Activated naive CD4-positive, alpha-beta T cell treated with anti-CD3 and anti-CD28 coated beads for 36 hours (primary cell): ENCODE results near the gene FAM78A. TPM values are rescaled to one million over a fixed set of nuclear protein-coding genes. Genes with fewer than 3 reads are reported as not detected.
A peak's percentile ranks its signal among the peaks of the same experiment; 100 is the strongest.
"Not testable (repeated sequence)": the region's sequence is repeated elsewhere in the genome, so short reads cannot be mapped to it uniquely, and the experiment has no call there.

Source experiments
- CTCF ChIA-PET: fragments of 350-600 bp; sonication (Branson Sonifier 250); formaldehyde crosslinking; loops from one replicate; lab custom pipeline; 2021; ENCODE audit warnings: antibody characterized with exemption; lab: Charles Lee
- DNase-seq: peaks from one replicate; pipeline ENCODE4 v3.0.0-alpha.2; 2020
- H3K27ac Mint-ChIP-seq: one replicate; pipeline ENCODE4 v1.8.0; 2021; ENCODE audit warnings: mild to moderate bottlenecking, mixed read lengths
- H3K27me3 Mint-ChIP-seq: one replicate; pipeline ENCODE4 v1.8.0; 2021; ENCODE audit warnings: low read depth, mixed read lengths
- H3K36me3 Mint-ChIP-seq: one replicate; pipeline ENCODE4 v1.8.0; 2021; ENCODE audit warnings: low read depth, mixed read lengths
- H3K4me1 Mint-ChIP-seq: one replicate; pipeline ENCODE4 v1.8.0; 2021; ENCODE audit warnings: low read depth, mixed read lengths
- H3K4me3 Mint-ChIP-seq: one replicate; pipeline ENCODE4 v1.8.0; 2021; ENCODE audit warnings: mild to moderate bottlenecking, moderate library complexity, mixed read lengths
- H3K9me3 Mint-ChIP-seq: one replicate; pipeline ENCODE4 v1.8.0; 2021; ENCODE audit warnings: mixed read lengths
- intact Hi-C: fragments of 100-400 bp; cut with micrococcal nuclease; formaldehyde crosslinking; loops from one replicate; pipeline ENCODE4 v1.15.1; 2023
- total RNA-seq, 2 experiments: library from RNA; stranded (reverse); gene quantifications; one replicate each; pipeline ENCODE4 v1.2.3, GENCODE V29; 2021

Gene FAM78A
- total RNA-seq, 2 experiments from 2014 or later: 24.1 to 24.7 TPM

- H3K9me3 Mint-ChIP-seq, DNase-seq, H3K27me3 Mint-ChIP-seq: not testable (repeated sequence)
- Mint-ChIP-seq H3K4me3 (peak overlapping the region; percentile 96), H3K4me1 (peaks cover 50% of the 10 kb centered on the region), H3K36me3 (peaks cover 44% of the 10 kb centered on the region), H3K27ac (peak overlapping the region; percentile 99)
- intact Hi-C loops: loop anchor here (2.0 to 10.0 kb wide), 6 partner anchors 126 to 1436 kb away; partner anchors contain the start of genes C9orf78, NUP214 and USP20
- CTCF ChIA-PET: interaction anchor here (0.7 to 2.3 kb wide), 5 partner anchors 15 to 104 kb away, joined by 4 to 12 read pairs (median 4); no protein-coding TSS in a partner anchor
Measured at GRCh38 chr9:131271016-131271273, 5.4 kb downstream of the FAM78A start.

GRCh38 chr9:131270171-131271015 lies 5.9 kb downstream of the FAM78A start:
- H3K4me1 Mint-ChIP-seq: peaks cover 56% of the 10 kb centered on the region
- intact Hi-C loops: loop anchor here (1.0 to 10.0 kb wide), 7 partner anchors 14 to 1436 kb away; partner anchors contain the start of genes C9orf78, NUP214 and USP20
- no peaks in the 10 kb centered on the region for H3K27me3 Mint-ChIP-seq
- no peaks in the 10 kb centered on the region for H3K9me3 Mint-ChIP-seq
- CTCF ChIA-PET: interaction anchor here (0.7 to 2.3 kb wide), 7 partner anchors 14 to 104 kb away, joined by 3 to 12 read pairs (median 4); no protein-coding TSS in a partner anchor
- DNase-seq: peak; percentile 81
- H3K4me3 Mint-ChIP-seq: peak overlapping the region; percentile 96
- peaks cover 39% of the 10 kb centered on the region for H3K36me3 Mint-ChIP-seq
- peak overlapping the region; percentile 99 for H3K27ac Mint-ChIP-seq

- no peaks in the 10 kb centered on the region for H3K27me3 Mint-ChIP-seq
- peaks cover 77% of the 10 kb centered on the region for H3K4me1 Mint-ChIP-seq
- CTCF ChIA-PET: interaction anchor here (1.0 to 2.3 kb wide), 5 partner anchors 10 to 86 kb away, joined by 3 to 12 read pairs (median 4); no protein-coding TSS in a partner anchor
- DNase-seq: peak; percentile 80
- H3K27ac Mint-ChIP-seq: peak overlapping the region; percentile 99
- H3K4me3 Mint-ChIP-seq: peak overlapping the region; percentile 76
- no peaks in the 10 kb centered on the region for H3K9me3 Mint-ChIP-seq
- peaks cover 24% of the 10 kb centered on the region for H3K36me3 Mint-ChIP-seq
- intact Hi-C loops: loop anchor here (1.0 to 5.0 kb wide), 4 partner anchors 8 to 1866 kb away; partner anchors contain the start of gene SETX
Measured at GRCh38 chr9:131266266-131267229, 9.8 kb downstream of the FAM78A start.

- H3K4me1 Mint-ChIP-seq: peaks cover 73% of the 10 kb centered on the region
- peak overlapping the region; percentile 99 for H3K27ac Mint-ChIP-seq
- no peaks in the 10 kb centered on the region for H3K9me3 Mint-ChIP-seq
- CTCF ChIA-PET: interaction anchor here (0.6 to 1.3 kb wide), 4 partner anchors 9 to 88 kb away, joined by 3 to 5 read pairs (median 4); no protein-coding TSS in a partner anchor
- peaks cover 29% of the 10 kb centered on the region for H3K36me3 Mint-ChIP-seq
- H3K27me3 Mint-ChIP-seq: no peaks in the 10 kb centered on the region
- H3K4me3 Mint-ChIP-seq: peak overlapping the region; percentile 76
- intact Hi-C loops: no loop called here
- DNase-seq: peak; percentile 59
Measured at GRCh38 chr9:131264231-131264630, 12.1 kb downstream of the FAM78A start.

- no peak for DNase-seq
- intact Hi-C loops: no loop called here
- H3K27ac Mint-ChIP-seq: peak overlapping the region; percentile 99
- peak overlapping the region; percentile 76 for H3K4me3 Mint-ChIP-seq
- H3K27me3 Mint-ChIP-seq: no peaks in the 10 kb centered on the region
- H3K4me1 Mint-ChIP-seq: peaks cover 71% of the 10 kb centered on the region
- no peaks in the 10 kb centered on the region for H3K9me3 Mint-ChIP-seq
- CTCF ChIA-PET: interaction anchor here (1.2 to 1.3 kb wide), 3 partner anchors 9 to 85 kb away, joined by 3 to 4 read pairs (median 4); no protein-coding TSS in a partner anchor
- peaks cover 29% of the 10 kb centered on the region for H3K36me3 Mint-ChIP-seq
Measured at GRCh38 chr9:131263701-131264100, 12.6 kb downstream of the FAM78A start.

GRCh38 chr9:131263033-131263343 lies 13.3 kb downstream of the FAM78A start:
- intact Hi-C loops, H3K27me3 Mint-ChIP-seq, H3K9me3 Mint-ChIP-seq, CTCF ChIA-PET, DNase-seq: not testable (repeated sequence)
- H3K4me3 Mint-ChIP-seq: peak overlapping the region; percentile 13
- peaks cover 30% of the 10 kb centered on the region for H3K36me3 Mint-ChIP-seq
- peak overlapping the region; percentile 81 for H3K27ac Mint-ChIP-seq
- H3K4me1 Mint-ChIP-seq: peaks cover 69% of the 10 kb centered on the region

- no peak for DNase-seq
- no peaks in the 10 kb centered on the region for H3K27me3 Mint-ChIP-seq
- peak overlapping the region; percentile 81 for H3K27ac Mint-ChIP-seq
- H3K36me3 Mint-ChIP-seq: peaks cover 30% of the 10 kb centered on the region
- H3K4me1 Mint-ChIP-seq: peaks cover 73% of the 10 kb centered on the region
- intact Hi-C loops: no loop called here
- H3K4me3 Mint-ChIP-seq: peak overlapping the region; percentile 13
- CTCF ChIA-PET: no interaction called here
- H3K9me3 Mint-ChIP-seq: no peaks in the 10 kb centered on the region
Measured at GRCh38 chr9:131262327-131263032, 13.8 kb downstream of the FAM78A start.

- Mint-ChIP-seq H3K9me3 (no peaks in the 10 kb centered on the region), H3K36me3 (peaks cover 28% of the 10 kb centered on the region), H3K4me3 (no peak overlapping the region), H3K27me3 (no peaks in the 10 kb centered on the region), H3K27ac (no peak overlapping the region), H3K4me1 (peaks cover 64% of the 10 kb centered on the region)
- no peak for DNase-seq
- CTCF ChIA-PET: no interaction called here
- intact Hi-C loops: no loop called here
Measured at GRCh38 chr9:131260751-131261452, 15.4 kb downstream of the FAM78A start.

DNA sequence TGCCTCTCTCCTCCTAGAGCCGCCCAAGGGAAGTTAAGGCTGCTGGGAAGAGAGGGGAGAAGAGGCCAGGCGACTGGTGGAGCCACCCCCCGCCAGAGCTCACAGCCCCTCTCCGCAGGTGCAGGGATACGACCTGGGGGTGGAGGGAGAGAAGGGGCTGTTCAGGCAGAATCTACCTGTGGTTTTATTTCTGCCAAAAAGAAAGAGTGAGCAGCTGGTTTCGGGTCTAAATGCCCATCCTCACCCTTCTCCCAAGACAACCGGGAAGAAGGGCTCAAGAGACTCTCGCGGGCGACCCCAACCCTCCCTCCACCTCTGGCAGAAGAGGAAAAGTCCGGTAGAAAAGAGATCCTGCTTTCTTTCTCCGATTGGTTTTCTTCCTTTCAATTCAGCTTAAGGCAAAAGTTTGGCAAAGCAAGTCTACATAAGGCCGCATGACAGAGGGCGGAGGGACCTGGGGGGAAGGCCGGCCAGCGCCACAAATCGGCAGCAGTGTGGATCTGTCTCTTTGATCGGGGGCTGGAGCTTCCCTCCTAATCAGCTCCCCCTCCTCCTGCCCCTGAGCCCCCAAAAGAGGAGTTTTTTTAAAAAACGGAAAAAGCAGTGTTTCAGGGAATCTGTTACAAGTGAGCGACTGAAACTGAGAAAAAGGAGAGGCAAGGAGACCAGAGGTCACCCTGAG lies 16.3 kb downstream of the FAM78A start:
- Mint-ChIP-seq H3K9me3 (no peaks in the 10 kb centered on the region), H3K27ac (peak overlapping the region; percentile 18), H3K36me3 (peaks cover 28% of the 10 kb centered on the region), H3K27me3 (no peaks in the 10 kb centered on the region), H3K4me1 (peaks cover 60% of the 10 kb centered on the region), H3K4me3 (no peak overlapping the region)
- intact Hi-C loops: no loop called here
- CTCF ChIA-PET: no interaction called here
- no peak for DNase-seq

- intact Hi-C loops: no loop called here
- peaks cover 28% of the 10 kb centered on the region for H3K36me3 Mint-ChIP-seq
- peak; percentile 2 for DNase-seq
- CTCF ChIA-PET: no interaction called here
- H3K4me3 Mint-ChIP-seq: no peak overlapping the region
- peak overlapping the region; percentile 50 for H3K27ac Mint-ChIP-seq
- no peaks in the 10 kb centered on the region for H3K9me3 Mint-ChIP-seq
- peaks cover 56% of the 10 kb centered on the region for H3K4me1 Mint-ChIP-seq
- no peaks in the 10 kb centered on the region for H3K27me3 Mint-ChIP-seq
Measured at GRCh38 chr9:131259432-131259898, 16.8 kb downstream of the FAM78A start.
